Choroid plexus epithelial cell (primary cell): Measurements from ENCODE around the gene EIF2B1.

ENCODE experiments used
- DNase-seq: peaks from one replicate; pipeline ENCODE4 v3.0.0-alpha.2; 2010; ENCODE audit warnings: low read depth
- H3K4me3 ChIP-seq: 2 replicates; pipeline ENCODE4 v1.5.1; 2011; ENCODE audit warnings: low read depth, mild to moderate bottlenecking, control low read depth, low read length, moderate library complexity
- CTCF ChIP-seq: conservative IDR thresholded peaks from 2 replicates; pipeline ENCODE4 v1.5.1; 2011; ENCODE audit warnings: low read depth, mild to moderate bottlenecking, control low read depth, inconsistent platforms, low read length, moderate library complexity

The EIF2B1 gene

GRCh38 chr12:123633379-123634141, at the start of gene EIF2B1, which contains the start of gene GTF2H3:
TSS of gene EIF2B1 (minus strand) at chr12:123633686. CDS start at chr12:123633557, 129 bp downstream.
TSS of gene GTF2H3 (plus strand) at chr12:123633829. CDS start at chr12:123633860, 31 bp downstream.
- TF ChIP-seq CTCF: no peak
- H3K4me3 ChIP-seq: peak within 1 kb of the TSS; percentile 94
- peak; percentile 97 for DNase-seq

GRCh38 chr12:123681605-123682004, 48.1 kb upstream of the EIF2B1 start:
- no peak for TF ChIP-seq CTCF
- no peak overlapping the region for H3K4me3 ChIP-seq
- no peak for DNase-seq

- H3K4me3 ChIP-seq: no peak overlapping the region
- DNase-seq: no peak
- TF ChIP-seq CTCF: no peak
These were observed 45.5 kb upstream of the EIF2B1 start for GRCh38 chr12:123678981-123679380.

- DNase-seq: no peak
- H3K4me3 ChIP-seq: no peak overlapping the region
- TF ChIP-seq CTCF: no peak
These were observed 43.3 kb upstream of the EIF2B1 start for GRCh38 chr12:123676616-123677320.

- no peak overlapping the region for H3K4me3 ChIP-seq
- TF ChIP-seq CTCF: no peak
- no peak for DNase-seq
These were observed 42.0 kb upstream of the EIF2B1 start for GRCh38 chr12:123675436-123675835.

DNA sequence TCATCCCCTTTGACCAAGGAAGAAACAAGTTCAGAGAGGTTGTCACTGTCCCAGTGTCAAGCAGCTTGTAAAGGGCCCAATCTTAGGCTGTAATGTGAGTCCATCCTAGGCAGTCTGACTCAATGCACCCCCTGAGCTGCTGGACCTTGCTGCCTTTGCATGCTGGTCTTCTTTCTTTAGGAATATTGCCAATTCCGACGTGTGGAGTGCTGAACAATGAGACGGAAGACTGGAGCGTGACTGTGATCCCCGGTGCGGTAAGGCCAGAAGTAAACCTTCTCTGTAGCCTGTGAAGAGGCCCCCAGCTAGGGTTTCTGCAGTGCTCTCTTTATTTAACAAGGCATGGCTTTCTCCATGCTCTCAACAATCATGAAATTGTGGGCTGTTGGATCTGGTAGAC, 38.4 kb upstream of the EIF2B1 start:
- peak; percentile 52 for DNase-seq
- peak overlapping the region; percentile 73 for H3K4me3 ChIP-seq
- TF ChIP-seq CTCF: no peak
